ENCODE results near the gene PTGR3.

DNA sequence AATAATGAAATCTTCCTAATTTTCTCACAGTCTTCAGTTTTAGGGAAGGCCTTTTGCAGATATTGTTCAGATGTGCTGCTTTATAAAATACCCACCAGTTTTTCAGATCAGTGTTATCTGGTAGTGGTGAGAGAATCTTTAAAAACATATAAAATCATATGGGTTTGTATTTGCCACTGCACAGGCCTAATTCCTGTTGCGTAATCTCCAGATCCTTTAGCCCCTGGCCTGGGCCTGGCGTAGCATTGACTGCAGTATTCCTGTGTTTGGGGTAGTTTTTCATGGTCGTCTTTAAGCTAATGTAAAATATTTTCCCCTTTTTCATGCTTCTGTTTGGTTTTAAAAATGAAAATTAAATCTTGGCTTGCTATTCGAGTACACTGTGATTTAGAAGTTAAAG lies 44.8 kb upstream of the PTGR3 start:
- TF ChIP-seq, protein P1, sequence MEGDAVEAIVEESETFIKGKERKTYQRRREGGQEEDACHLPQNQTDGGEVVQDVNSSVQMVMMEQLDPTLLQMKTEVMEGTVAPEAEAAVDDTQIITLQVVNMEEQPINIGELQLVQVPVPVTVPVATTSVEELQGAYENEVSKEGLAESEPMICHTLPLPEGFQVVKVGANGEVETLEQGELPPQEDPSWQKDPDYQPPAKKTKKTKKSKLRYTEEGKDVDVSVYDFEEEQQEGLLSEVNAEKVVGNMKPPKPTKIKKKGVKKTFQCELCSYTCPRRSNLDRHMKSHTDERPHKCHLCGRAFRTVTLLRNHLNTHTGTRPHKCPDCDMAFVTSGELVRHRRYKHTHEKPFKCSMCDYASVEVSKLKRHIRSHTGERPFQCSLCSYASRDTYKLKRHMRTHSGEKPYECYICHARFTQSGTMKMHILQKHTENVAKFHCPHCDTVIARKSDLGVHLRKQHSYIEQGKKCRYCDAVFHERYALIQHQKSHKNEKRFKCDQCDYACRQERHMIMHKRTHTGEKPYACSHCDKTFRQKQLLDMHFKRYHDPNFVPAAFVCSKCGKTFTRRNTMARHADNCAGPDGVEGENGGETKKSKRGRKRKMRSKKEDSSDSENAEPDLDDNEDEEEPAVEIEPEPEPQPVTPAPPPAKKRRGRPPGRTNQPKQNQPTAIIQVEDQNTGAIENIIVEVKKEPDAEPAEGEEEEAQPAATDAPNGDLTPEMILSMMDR (IDR thresholded peaks at IDR 0.05), result no peak
- TF ChIP-seq POLR2A (IDR thresholded peaks at IDR 0.05), result no peak

Data from uterus (tissue), 2 donors.